HL-60 (cell line): ENCODE results near the gene PPIL6.

Experiments used
- DNase-seq, 2 experiments: peaks; one replicate each; pipeline ENCODE4 v3.0.0-alpha.2; 2010 to 2020; ENCODE audit warnings: low read depth in 1 of 2, low spot score in 1 of 2
- H3K27ac ChIP-seq: fragments of 250-450 bp; sonication (Bioruptor Pico); replicated peaks from 2 replicates; pipeline ENCODE4 v1.5.1; 2020; ENCODE audit warnings: mild to moderate bottlenecking, moderate library complexity
- H3K27me3 ChIP-seq: fragments of 250-450 bp; sonication (Bioruptor Pico); 2 replicates; pipeline ENCODE4 v1.5.1; 2021; ENCODE audit warnings: mild to moderate bottlenecking, moderate library complexity; ENCODE audit not compliant: insufficient read depth, poor library complexity, severe bottlenecking
- H3K4me3 ChIP-seq: replicated peaks from 2 replicates; pipeline ENCODE4 v1.5.1; 2011; ENCODE audit warnings: mild to moderate bottlenecking, control low read depth, low read length; ENCODE audit not compliant: insufficient read depth
- GABPA ChIP-seq: IDR thresholded peaks from 2 replicates; pipeline ENCODE4 v1.6.1; 2012; ENCODE audit warnings: low read depth
- POLR2AphosphoS5 ChIP-seq: IDR thresholded peaks from 2 replicates; pipeline ENCODE4 v1.6.1; 2012; ENCODE audit warnings: low read depth
- SPI1 ChIP-seq: IDR thresholded peaks from 2 replicates; pipeline ENCODE4 v1.6.1; 2012; ENCODE audit warnings: low read depth, mild to moderate bottlenecking, borderline replicate concordance
- TF ChIP-seq, protein P1 (sequence below): IDR thresholded peaks from one replicate; pipeline ENCODE4 v1.5.1; 2011; ENCODE audit warnings: low read length, control low read depth, inconsistent platforms; ENCODE audit not compliant: insufficient read depth
- TF ChIP-seq, protein P2 (sequence below): IDR thresholded peaks from 2 replicates; pipeline ENCODE4 v1.6.1; 2012; ENCODE audit warnings: low read depth; ENCODE audit not compliant: insufficient replicate concordance

Gene PPIL6

DNA sequence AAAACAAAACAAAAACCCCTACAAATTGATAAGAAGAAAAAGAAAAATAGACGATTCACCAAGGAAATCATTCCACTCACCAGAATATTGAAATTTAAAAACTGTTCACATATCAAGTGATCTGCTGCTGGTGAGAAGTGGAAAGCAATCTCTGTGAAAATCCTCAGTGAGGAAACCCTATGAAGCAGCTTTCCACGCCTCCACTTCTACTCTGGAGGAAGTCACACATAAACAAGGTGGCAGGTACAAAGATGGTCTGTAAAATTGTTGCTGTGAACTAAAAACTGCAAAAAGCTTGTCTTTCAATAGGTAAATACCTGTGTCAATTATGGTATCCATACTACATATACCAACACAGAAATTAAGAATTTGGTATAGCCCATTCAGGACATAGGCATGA is 76.7 kb downstream of the PPIL6 start:
- no peaks in the 10 kb centered on the region for H3K27me3 ChIP-seq
- no peak overlapping the region for H3K4me3 ChIP-seq
- no peak overlapping the region for H3K27ac ChIP-seq
- TF ChIP-seq, protein P1, sequence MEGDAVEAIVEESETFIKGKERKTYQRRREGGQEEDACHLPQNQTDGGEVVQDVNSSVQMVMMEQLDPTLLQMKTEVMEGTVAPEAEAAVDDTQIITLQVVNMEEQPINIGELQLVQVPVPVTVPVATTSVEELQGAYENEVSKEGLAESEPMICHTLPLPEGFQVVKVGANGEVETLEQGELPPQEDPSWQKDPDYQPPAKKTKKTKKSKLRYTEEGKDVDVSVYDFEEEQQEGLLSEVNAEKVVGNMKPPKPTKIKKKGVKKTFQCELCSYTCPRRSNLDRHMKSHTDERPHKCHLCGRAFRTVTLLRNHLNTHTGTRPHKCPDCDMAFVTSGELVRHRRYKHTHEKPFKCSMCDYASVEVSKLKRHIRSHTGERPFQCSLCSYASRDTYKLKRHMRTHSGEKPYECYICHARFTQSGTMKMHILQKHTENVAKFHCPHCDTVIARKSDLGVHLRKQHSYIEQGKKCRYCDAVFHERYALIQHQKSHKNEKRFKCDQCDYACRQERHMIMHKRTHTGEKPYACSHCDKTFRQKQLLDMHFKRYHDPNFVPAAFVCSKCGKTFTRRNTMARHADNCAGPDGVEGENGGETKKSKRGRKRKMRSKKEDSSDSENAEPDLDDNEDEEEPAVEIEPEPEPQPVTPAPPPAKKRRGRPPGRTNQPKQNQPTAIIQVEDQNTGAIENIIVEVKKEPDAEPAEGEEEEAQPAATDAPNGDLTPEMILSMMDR = no peak
- no peak for TF ChIP-seq SPI1
- TF ChIP-seq POLR2AphosphoS5 = no peak
- TF ChIP-seq GABPA = no peak
- TF ChIP-seq, protein P2, sequence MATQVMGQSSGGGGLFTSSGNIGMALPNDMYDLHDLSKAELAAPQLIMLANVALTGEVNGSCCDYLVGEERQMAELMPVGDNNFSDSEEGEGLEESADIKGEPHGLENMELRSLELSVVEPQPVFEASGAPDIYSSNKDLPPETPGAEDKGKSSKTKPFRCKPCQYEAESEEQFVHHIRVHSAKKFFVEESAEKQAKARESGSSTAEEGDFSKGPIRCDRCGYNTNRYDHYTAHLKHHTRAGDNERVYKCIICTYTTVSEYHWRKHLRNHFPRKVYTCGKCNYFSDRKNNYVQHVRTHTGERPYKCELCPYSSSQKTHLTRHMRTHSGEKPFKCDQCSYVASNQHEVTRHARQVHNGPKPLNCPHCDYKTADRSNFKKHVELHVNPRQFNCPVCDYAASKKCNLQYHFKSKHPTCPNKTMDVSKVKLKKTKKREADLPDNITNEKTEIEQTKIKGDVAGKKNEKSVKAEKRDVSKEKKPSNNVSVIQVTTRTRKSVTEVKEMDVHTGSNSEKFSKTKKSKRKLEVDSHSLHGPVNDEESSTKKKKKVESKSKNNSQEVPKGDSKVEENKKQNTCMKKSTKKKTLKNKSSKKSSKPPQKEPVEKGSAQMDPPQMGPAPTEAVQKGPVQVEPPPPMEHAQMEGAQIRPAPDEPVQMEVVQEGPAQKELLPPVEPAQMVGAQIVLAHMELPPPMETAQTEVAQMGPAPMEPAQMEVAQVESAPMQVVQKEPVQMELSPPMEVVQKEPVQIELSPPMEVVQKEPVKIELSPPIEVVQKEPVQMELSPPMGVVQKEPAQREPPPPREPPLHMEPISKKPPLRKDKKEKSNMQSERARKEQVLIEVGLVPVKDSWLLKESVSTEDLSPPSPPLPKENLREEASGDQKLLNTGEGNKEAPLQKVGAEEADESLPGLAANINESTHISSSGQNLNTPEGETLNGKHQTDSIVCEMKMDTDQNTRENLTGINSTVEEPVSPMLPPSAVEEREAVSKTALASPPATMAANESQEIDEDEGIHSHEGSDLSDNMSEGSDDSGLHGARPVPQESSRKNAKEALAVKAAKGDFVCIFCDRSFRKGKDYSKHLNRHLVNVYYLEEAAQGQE = no peak
- DNase-seq = no peak

DNA sequence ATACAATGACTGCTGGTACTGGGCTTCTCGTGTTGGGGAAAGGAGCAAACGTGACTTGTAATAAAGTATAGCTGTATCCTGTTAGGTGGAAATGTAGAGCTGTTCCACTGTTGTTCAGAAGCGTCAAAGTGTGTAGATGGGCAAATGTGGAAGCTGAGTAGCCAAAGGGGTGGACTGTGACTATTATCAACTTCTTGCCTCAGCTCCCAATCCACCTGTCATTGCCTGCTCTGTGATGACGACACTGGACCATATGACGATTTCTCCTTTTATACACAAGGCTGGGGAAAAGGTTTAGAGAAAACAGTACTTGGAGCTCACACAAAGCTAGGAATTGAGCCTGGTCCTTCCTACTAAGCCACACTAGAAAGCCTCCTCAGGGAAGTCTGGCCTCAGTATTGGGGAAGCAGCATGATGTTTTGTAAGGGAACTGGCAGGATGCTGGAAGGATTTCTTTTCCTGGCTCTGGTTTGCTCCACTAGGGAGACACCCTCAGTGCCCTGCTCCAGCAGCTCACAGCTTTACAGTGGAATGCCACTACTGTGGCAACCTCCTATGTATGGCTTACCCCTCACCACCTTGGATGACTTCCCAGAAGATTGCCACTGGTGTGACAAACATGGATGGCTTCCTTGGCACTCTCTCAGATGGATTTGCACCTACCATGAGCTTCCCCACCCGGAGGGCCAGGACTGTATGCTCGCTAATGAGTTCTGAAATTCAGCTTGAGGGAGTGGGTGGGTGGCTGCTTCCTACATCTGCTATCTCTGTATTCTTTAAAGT is 78.1 kb downstream of the PPIL6 start:
- no peaks in the 10 kb centered on the region for H3K27me3 ChIP-seq
- H3K27ac ChIP-seq = no peak overlapping the region
- TF ChIP-seq POLR2AphosphoS5 = 0 out of 2 replicates have a peak, but pooled peaks have one; percentile 12
- TF ChIP-seq, protein P1 = no peak
- no peak for TF ChIP-seq GABPA
- TF ChIP-seq, protein P2 = no peak
- TF ChIP-seq SPI1 = no peak
- DNase-seq = no peak
- H3K4me3 ChIP-seq = no peak overlapping the region

DNA sequence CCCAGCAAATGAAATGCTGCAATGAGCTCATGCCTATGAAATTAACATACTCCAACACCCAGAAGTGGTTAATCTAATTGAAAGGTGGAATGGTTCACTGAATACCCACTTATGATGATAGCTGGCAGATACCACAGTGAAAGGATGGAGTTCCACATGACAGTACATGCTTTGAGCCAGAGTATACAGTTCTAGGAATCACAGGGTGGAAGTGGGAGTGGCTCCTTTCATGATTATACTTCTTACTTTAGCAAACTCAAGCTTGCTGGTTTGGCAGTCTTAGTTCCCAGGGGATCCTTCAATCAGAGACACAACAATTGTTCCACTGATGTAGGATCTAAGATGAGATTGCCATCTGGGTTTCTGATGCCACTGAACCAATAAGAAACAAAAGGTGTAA is 79.6 kb downstream of the PPIL6 start:
- no peak overlapping the region for H3K4me3 ChIP-seq
- no peak overlapping the region for H3K27ac ChIP-seq
- no peak for DNase-seq
- no peak for TF ChIP-seq GABPA
- TF ChIP-seq POLR2AphosphoS5 = no peak
- TF ChIP-seq, protein P1 = no peak
- TF ChIP-seq SPI1 = no peak
- TF ChIP-seq, protein P2 = no peak
- no peaks in the 10 kb centered on the region for H3K27me3 ChIP-seq
